PC-9 (cell line): ENCODE results near the gene RFLNA. TPM values are rescaled to one million over a fixed set of nuclear protein-coding genes. Genes with fewer than 3 reads are reported as not detected.

Source experiments
- BruUV-seq: library from RNA; stranded (reverse); fragments of 400-500 nt; replicated peaks from 2 replicates; lab custom pipeline; 2021; lab: Mats Ljungman, UMichigan
- CTCF ChIA-PET: fragments of 300-600 bp; sonication (Branson Sonifier 250); formaldehyde crosslinking; loops from one replicate; lab custom pipeline; 2022; ENCODE audit warnings: antibody characterized with exemption; lab: Charles Lee
- POLR2A ChIA-PET: fragments of 300-600 bp; sonication (Branson Sonifier 250); formaldehyde crosslinking; loops from one replicate; lab custom pipeline; 2022; ENCODE audit warnings: antibody characterized with exemption; ENCODE audit not compliant: unreplicated experiment; lab: Charles Lee
- DNase-seq, 2 experiments: peaks; one replicate each; pipeline versions ENCODE4 v3.0.0 to v3.0.0-alpha.2; 2015 to 2022; ENCODE audit warnings: mixed read lengths in 1 of 2
- H2AFZ ChIP-seq: fragments of 200-600 bp; sonication (generic); 2 replicates; pipeline ENCODE4 v1.8.1; 2017; ENCODE audit warnings: antibody characterized with exemption
- H3F3A ChIP-seq: fragments of 200-600 bp; sonication (generic); 2 replicates; pipeline ENCODE4 v1.8.1; 2017; ENCODE audit warnings: antibody characterized with exemption, mild to moderate bottlenecking, low read depth; ENCODE audit not compliant: insufficient read depth
- H3K27ac ChIP-seq: fragments of 200-600 bp; sonication (generic); 2 replicates; pipeline ENCODE4 v1.6.1; 2016; ENCODE audit warnings: mixed run types
- H3K27me3 ChIP-seq: fragments of 200-600 bp; sonication (generic); 2 replicates; pipeline ENCODE4 v1.6.1; 2016; ENCODE audit warnings: low read depth, mixed run types; ENCODE audit not compliant: insufficient read depth
- H3K36me3 ChIP-seq: fragments of 200-600 bp; sonication (generic); 2 replicates; pipeline ENCODE4 v1.6.1; 2016; ENCODE audit warnings: low read depth, mixed run types
- H3K4me1 ChIP-seq: fragments of 200-600 bp; sonication (generic); replicated peaks from 2 replicates; pipeline ENCODE4 v1.6.1; 2016; ENCODE audit warnings: mixed run types; ENCODE audit not compliant: insufficient read depth
- H3K4me2 ChIP-seq: fragments of 200-600 bp; sonication (generic); 2 replicates; pipeline ENCODE4 v1.6.1; 2017; ENCODE audit warnings: mixed run types
- H3K4me3 ChIP-seq: fragments of 200-600 bp; sonication (generic); 2 replicates; pipeline ENCODE4 v1.6.1; 2016; ENCODE audit warnings: mixed run types
- H3K79me2 ChIP-seq: fragments of 200-600 bp; sonication (generic); 2 replicates; pipeline ENCODE4 v1.6.1; 2017; ENCODE audit warnings: low read depth, mixed run types
- H3K9me2 ChIP-seq: fragments of 200-600 bp; sonication (generic); 2 replicates; pipeline ENCODE4 v1.8.1; 2017; ENCODE audit warnings: mild to moderate bottlenecking; ENCODE audit not compliant: insufficient read depth
- H3K9me3 ChIP-seq: fragments of 200-600 bp; sonication (generic); 2 replicates; pipeline ENCODE4 v1.8.1; 2016; ENCODE audit warnings: low read depth; ENCODE audit not compliant: insufficient read depth
- H4K20me1 ChIP-seq: fragments of 200-600 bp; sonication (generic); 2 replicates; pipeline ENCODE4 v1.8.1; 2017; ENCODE audit not compliant: insufficient read depth
- CTCF ChIP-seq: fragments of 200-600 bp; sonication (generic); conservative IDR thresholded peaks from 2 replicates; pipeline ENCODE4 v1.6.1; 2017; ENCODE audit warnings: mixed run types, antibody characterized with exemption, mild to moderate bottlenecking, moderate library complexity
- EZH2 ChIP-seq: fragments of 200-600 bp; sonication (generic); IDR thresholded peaks from 2 replicates; pipeline ENCODE4 v1.8.0; 2017; ENCODE audit warnings: antibody characterized with exemption, low read depth
- intact Hi-C: fragments of 100-400 bp; cut with micrococcal nuclease; formaldehyde crosslinking; loops from one replicate; pipeline ENCODE4 v1.10.0; 2022; ENCODE audit not compliant: unreplicated experiment
- total RNA-seq: library from RNA; stranded (reverse); gene quantifications from 2 replicates; pipeline ENCODE4 v1.2.3, GENCODE V29; 2021

The RFLNA gene
- total RNA-seq, 1 experiment from 2014 or later: not detected

DNA sequence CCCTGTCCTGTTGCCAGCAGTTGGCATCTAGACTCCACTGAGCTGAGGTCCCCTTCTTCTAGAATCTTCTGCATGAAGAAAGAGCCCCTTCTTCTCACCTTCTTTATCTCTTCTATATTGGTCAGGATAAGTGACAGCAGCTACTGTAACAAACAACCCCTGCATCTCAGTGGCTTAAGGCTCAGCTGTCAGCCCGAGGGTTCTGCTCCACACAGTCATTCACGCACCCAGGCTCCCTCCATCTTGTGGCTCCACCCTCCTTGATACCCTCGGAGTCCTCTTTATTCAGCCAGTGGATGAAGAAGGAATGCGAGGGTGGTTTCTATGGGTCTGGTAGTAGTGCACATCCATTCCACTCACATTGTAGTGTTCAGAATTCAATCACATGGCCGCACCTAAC, 10.5 kb upstream of the RFLNA start:
- H3F3A ChIP-seq: no peaks in the 10 kb centered on the region
- H3K4me3 ChIP-seq: no peak overlapping the region
- H3K27me3 ChIP-seq: peaks cover 98% of the 10 kb centered on the region
- no peak overlapping the region for H3K27ac ChIP-seq
- POLR2A ChIA-PET: no interaction called here
- no peaks in the 10 kb centered on the region for H3K4me1 ChIP-seq
- CTCF ChIA-PET: no interaction called here
- H2AFZ ChIP-seq: no peak overlapping the region
- H4K20me1 ChIP-seq: no peaks in the 10 kb centered on the region
- H3K79me2 ChIP-seq: no peaks in the 10 kb centered on the region
- DNase-seq: no peak
- BruUV-seq: no TSS peak
- TF ChIP-seq CTCF (no peak), EZH2 (no peak)
- no peak overlapping the region for H3K4me2 ChIP-seq
- H3K36me3 ChIP-seq: no peaks in the 10 kb centered on the region
- no peaks in the 10 kb centered on the region for H3K9me3 ChIP-seq
- intact Hi-C loops: no loop called here
- H3K9me2 ChIP-seq: no peaks in the 10 kb centered on the region

DNA sequence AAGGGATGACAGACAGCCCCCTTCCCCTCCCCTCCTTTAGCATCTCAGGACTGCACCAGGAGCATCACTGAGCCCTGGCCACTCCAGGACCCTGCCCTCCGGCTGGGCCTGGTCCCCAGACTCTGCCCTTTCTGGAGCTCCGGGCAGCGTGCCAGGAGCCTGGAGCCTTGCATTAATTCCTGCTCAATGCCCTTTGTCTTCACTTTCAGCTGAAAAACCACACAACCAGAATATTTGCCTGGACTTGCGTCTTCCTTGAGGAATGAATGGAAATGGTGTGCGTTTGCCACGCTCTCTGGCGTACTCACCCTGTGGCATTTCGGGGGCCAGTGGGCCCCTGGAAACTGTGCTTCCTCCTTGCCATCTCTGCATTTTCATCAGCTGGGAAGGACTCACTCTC, 8.5 kb upstream of the RFLNA start:
- TF ChIP-seq CTCF (no peak), EZH2 (no peak)
- Histone ChIP-seq H4K20me1 (no peaks in the 10 kb centered on the region), H3K4me1 (no peaks in the 10 kb centered on the region), H3K4me2 (no peak overlapping the region), H3K9me2 (no peaks in the 10 kb centered on the region), H3K36me3 (no peaks in the 10 kb centered on the region), H3F3A (no peaks in the 10 kb centered on the region), H3K27me3 (peaks cover 88% of the 10 kb centered on the region), H3K27ac (no peak overlapping the region), H3K4me3 (no peak overlapping the region), H3K9me3 (no peaks in the 10 kb centered on the region), H2AFZ (no peak overlapping the region), H3K79me2 (no peaks in the 10 kb centered on the region)
- no TSS peak for BruUV-seq
- intact Hi-C loops: no loop called here
- no peak for DNase-seq
- ChIA-PET CTCF (no interaction called here), POLR2A (no interaction called here)

- TF ChIP-seq EZH2: no peak
- no peak for TF ChIP-seq CTCF
- POLR2A ChIA-PET: no interaction called here
- H3K4me1 ChIP-seq: no peaks in the 10 kb centered on the region
- no peaks in the 10 kb centered on the region for H3K9me2 ChIP-seq
- no peaks in the 10 kb centered on the region for H3K79me2 ChIP-seq
- no peaks in the 10 kb centered on the region for H3K36me3 ChIP-seq
- no peak overlapping the region for H3K4me3 ChIP-seq
- H4K20me1 ChIP-seq: no peaks in the 10 kb centered on the region
- CTCF ChIA-PET: interaction anchor here (0.6 kb wide), 1 partner anchor 77 kb away, joined by 4 read pairs; no protein-coding TSS in a partner anchor
- intact Hi-C loops: no loop called here
- no peak for DNase-seq
- H3K27ac ChIP-seq: no peak overlapping the region
- no peaks in the 10 kb centered on the region for H3K9me3 ChIP-seq
- H3K4me2 ChIP-seq: no peak overlapping the region
- peaks cover 87% of the 10 kb centered on the region for H3K27me3 ChIP-seq
- H2AFZ ChIP-seq: no peak overlapping the region
- no peaks in the 10 kb centered on the region for H3F3A ChIP-seq
- no TSS peak for BruUV-seq
Measured at GRCh38 chr12:124286971-124287370, 7.9 kb upstream of the RFLNA start.
